B cell (primary cell): ENCODE measurements around the gene SPAG5. TPM values are rescaled to one million over a fixed set of nuclear protein-coding genes. Genes with fewer than 3 reads are reported as not detected.

ENCODE experiments used
- ATAC-seq: fragments of 200-7000 bp; cut with Tn5 transposase; one replicate; pipeline ENCODE4 v1.10.0; 2021; ENCODE audit warnings: low read depth, mild to moderate bottlenecking, moderate number of reproducible peaks, moderate library complexity
- CTCF ChIA-PET: fragments of 350-600 bp; sonication (Branson Sonifier 250); formaldehyde crosslinking; loops from one replicate; lab custom pipeline; 2021; ENCODE audit warnings: antibody characterized with exemption, inconsistent platforms; lab: Charles Lee
- POLR2A ChIA-PET: fragments of 350-600 bp; sonication (Branson Sonifier 250); formaldehyde crosslinking; loops from one replicate; lab custom pipeline; 2021; ENCODE audit warnings: antibody characterized with exemption; lab: Charles Lee
- DNase-seq: peaks from one replicate; pipeline ENCODE4 v3.0.0; 2013
- H2AFZ ChIP-seq: 2 replicates; pipeline ENCODE4 v1.6.1; 2012; ENCODE audit warnings: mild to moderate bottlenecking, low read depth, low read length; ENCODE audit not compliant: insufficient read depth, poor library complexity, severe bottlenecking
- H3K27ac ChIP-seq, 2 donors: 1 replicate in 1 of 2; 2 replicates in 1 of 2; pipeline ENCODE4 v1.5.1; 2012 to 2013; ENCODE audit warnings: low read length in 2 of 2, mild to moderate bottlenecking in 2 of 2, moderate library complexity in 1 of 2
- H3K27me3 ChIP-seq, 4 experiments: fragments of 200-600 bp in 1 of 4; sonication (generic) in 1 of 4; replicated peaks in 1 of 4; 1 replicate in 2 of 4; 2 replicates in 2 of 4; pipeline versions ENCODE4 v1.6.1 to v1.7.0; 2013 to 2016; ENCODE audit warnings: low read length in 3 of 4, mild to moderate bottlenecking in 2 of 4, mixed read lengths in 1 of 4, moderate library complexity in 1 of 4; ENCODE audit not compliant: insufficient read depth in 4 of 4, control insufficient read depth in 3 of 4; ENCODE audit errors: control extremely low read depth in 1 of 4
- H3K36me3 ChIP-seq, 2 experiments: replicated peaks in 1 of 2; 1 replicate in 1 of 2; 2 replicates in 1 of 2; pipeline versions ENCODE4 v1.6.1 to v1.7.1; 2013; ENCODE audit warnings: low read length in 1 of 2; ENCODE audit not compliant: insufficient read depth in 2 of 2, control insufficient read depth in 1 of 2; ENCODE audit errors: control extremely low read depth in 1 of 2, extremely low read depth in 1 of 2
- H3K4me1 ChIP-seq, 2 donors: fragments of 200-600 bp in 1 of 2; sonication (generic) in 1 of 2; 1 replicate in 1 of 2; 2 replicates in 1 of 2; pipeline versions ENCODE4 v1.5.1 to v1.6.1; 2013 to 2017; ENCODE audit warnings: low read length in 2 of 2; ENCODE audit not compliant: control insufficient read depth in 2 of 2, insufficient read depth in 2 of 2
- H3K4me2 ChIP-seq: replicated peaks from 2 replicates; pipeline ENCODE3; 2012; ENCODE audit warnings: mild to moderate bottlenecking, low read depth, low read length; ENCODE audit not compliant: poor library complexity, severe bottlenecking
- H3K4me3 ChIP-seq, 5 experiments: fragments of 200-600 bp in 1 of 5; sonication (generic) in 1 of 5; 1 replicate in 3 of 5; 2 replicates in 2 of 5; pipeline versions ENCODE4 v1.5.1 to v1.7.0; 2011 to 2016; ENCODE audit warnings: low read length in 4 of 5, mild to moderate bottlenecking in 4 of 5, low read depth in 2 of 5, control low read depth in 1 of 5, moderate library complexity in 1 of 5; ENCODE audit not compliant: insufficient read depth in 1 of 5; ENCODE audit errors: control extremely low read depth in 1 of 5, extremely low read depth in 1 of 5
- H3K79me2 ChIP-seq: fragments of 200-600 bp; sonication (generic); one replicate; pipeline ENCODE4 v1.6.0; 2016; ENCODE audit warnings: low read length; ENCODE audit not compliant: control insufficient read depth, insufficient read depth
- H3K9ac ChIP-seq: fragments of 200-600 bp; sonication (generic); 2 replicates; pipeline ENCODE4 v1.6.1; 2017; ENCODE audit warnings: mild to moderate bottlenecking, low read length, moderate library complexity
- H3K9me3 ChIP-seq, 3 donors: one replicate each; pipeline versions ENCODE4 v1.6.1 to v1.7.1; 2013; ENCODE audit warnings: low read length in 2 of 3; ENCODE audit not compliant: control insufficient read depth in 2 of 3, insufficient read depth in 1 of 3; ENCODE audit errors: control extremely low read depth in 1 of 3
- H4K20me1 ChIP-seq: 2 replicates; pipeline ENCODE4 v1.6.0; 2012; ENCODE audit warnings: mild to moderate bottlenecking, low read length; ENCODE audit not compliant: insufficient read depth, control insufficient read depth, poor library complexity, severe bottlenecking
- H3K27ac Mint-ChIP-seq: one replicate; pipeline ENCODE4 v1.8.0; 2021; ENCODE audit warnings: mixed read lengths
- H3K27me3 Mint-ChIP-seq: one replicate; pipeline ENCODE4 v1.8.0; 2021; ENCODE audit warnings: mixed read lengths
- H3K4me1 Mint-ChIP-seq: one replicate; pipeline ENCODE4 v1.8.0; 2021; ENCODE audit warnings: mixed read lengths
- H3K4me3 Mint-ChIP-seq: one replicate; pipeline ENCODE4 v1.8.0; 2021; ENCODE audit warnings: mixed read lengths
- H3K9me3 Mint-ChIP-seq: one replicate; pipeline ENCODE4 v1.8.0; 2022; ENCODE audit warnings: mixed read lengths; ENCODE audit not compliant: insufficient read depth
- CTCF ChIP-seq: fragments of 200-600 bp; IDR thresholded peaks from one replicate; pipeline ENCODE4 v1.8.0; 2022; ENCODE audit warnings: antibody characterized with exemption, mild to moderate bottlenecking
- EZH2 ChIP-seq: IDR thresholded peaks from 2 replicates; pipeline ENCODE4 v1.6.1; 2012; ENCODE audit warnings: borderline replicate concordance, low read depth, mild to moderate bottlenecking, moderate library complexity, low read length; ENCODE audit not compliant: insufficient read depth, poor library complexity, severe bottlenecking
- WGBS: methylation state at CpG from one replicate; pipeline ENCODE4 v1.1.5; 2013; ENCODE audit warnings: missing lambda C conversion rate; ENCODE audit not compliant: insufficient coverage; 5-methylcytosine and 5-hydroxymethylcytosine counted together
- intact Hi-C: fragments of 100-400 bp; cut with micrococcal nuclease; formaldehyde crosslinking; loops from one replicate; pipeline ENCODE4 v1.10.0; 2022
- polyA plus RNA-seq: library from polyadenylated mRNA; depleted of rRNA; stranded (reverse); fragments of >200 nt; gene quantifications from 2 replicates; pipeline ENCODE4 v1.2.3, GENCODE V29; 2012
- total RNA-seq, 2 donors: library from RNA; stranded (reverse); fragments of 120-200 nt in 1 of 2; gene quantifications; 1 replicate in 1 of 2; 2 replicates in 1 of 2; pipeline versions ENCODE4 v1.2.3 to v1.2.4, GENCODE V29; 2013 to 2022

SPAG5 gene
- total and polyA plus RNA-seq, 2 donors (not counting 1 experiment from before 2014, with no cell fraction given): 4.7 to 8.0 TPM

GRCh38 chr17:28541439-28541838 lies 57.4 kb downstream of the SPAG5 start:
- no peak for ATAC-seq
- DNase-seq: no peak
- Mint-ChIP-seq H3K27ac (no peak overlapping the region), H3K27me3 (no peaks in the 10 kb centered on the region), H3K4me3 (no peak overlapping the region), H3K9me3 (no peaks in the 10 kb centered on the region), H3K4me1 (peaks cover 15% of the 10 kb centered on the region)
- H3K4me2 ChIP-seq: no peak overlapping the region
- no peak overlapping the region for H3K4me3 ChIP-seq
- peaks cover 4 to 14% of the 10 kb centered on the region in 2 donors for H3K4me1 ChIP-seq
- H2AFZ ChIP-seq: no peak overlapping the region
- no peak for TF ChIP-seq CTCF
- no peak for TF ChIP-seq EZH2
- H3K27me3 ChIP-seq: no peaks in the 10 kb centered on the region
- no peaks in the 10 kb centered on the region for H3K79me2 ChIP-seq
- POLR2A ChIA-PET: no interaction called here
- no peak overlapping the region for H3K27ac ChIP-seq
- intact Hi-C loops: no loop called here
- CTCF ChIA-PET: interaction anchor here (0.6 to 1.8 kb wide), 4 partner anchors 47 to 222 kb away, joined by 3 to 13 read pairs (median 4); no protein-coding TSS in a partner anchor
- peaks cover 0 to 10% of the 10 kb centered on the region in 2 experiments for H3K36me3 ChIP-seq
- no peaks in the 10 kb centered on the region for H4K20me1 ChIP-seq
- 100% methylated on average over 4 of the region's 4 CpGs for whole genome bisulfite sequencing
- H3K9me3 ChIP-seq: no peaks in the 10 kb centered on the region
- H3K9ac ChIP-seq: no peak overlapping the region

- H3K36me3 ChIP-seq: peaks cover 0 to under 1% of the 10 kb centered on the region in 2 experiments
- Mint-ChIP-seq H3K4me1 (peaks cover 11% of the 10 kb centered on the region), H3K27ac (no peak overlapping the region), H3K27me3 (no peaks in the 10 kb centered on the region), H3K9me3 (no peaks in the 10 kb centered on the region), H3K4me3 (no peak overlapping the region)
- no peaks in the 10 kb centered on the region for H3K27me3 ChIP-seq
- POLR2A ChIA-PET: no interaction called here
- no peak overlapping the region for H2AFZ ChIP-seq
- ATAC-seq: no peak
- H3K27ac ChIP-seq: no peak overlapping the region
- no peak for TF ChIP-seq CTCF
- no peak for TF ChIP-seq EZH2
- WGBS: 78% methylated on average over 3 of the region's 4 CpGs
- intact Hi-C loops: loop anchor here (1.0 kb wide), 1 partner anchor 46 kb away; no protein-coding TSS in a partner anchor
- H3K4me2 ChIP-seq: no peak overlapping the region
- DNase-seq: no peak
- no peaks in the 10 kb centered on the region for H3K79me2 ChIP-seq
- no peaks in the 10 kb centered on the region for H3K9me3 ChIP-seq
- CTCF ChIA-PET: interaction anchor here (0.7 to 1.9 kb wide), 11 partner anchors 10 to 153 kb away, joined by 3 to 13 read pairs (median 3); partner anchors contain the start of genes ALDOC and PIGS
- H4K20me1 ChIP-seq: no peaks in the 10 kb centered on the region
- H3K4me3 ChIP-seq: no peak overlapping the region
- peaks cover 4 to 13% of the 10 kb centered on the region in 2 donors for H3K4me1 ChIP-seq
- H3K9ac ChIP-seq: no peak overlapping the region
These were observed 58.6 kb downstream of the SPAG5 start for GRCh38 chr17:28540231-28540630.
